Measurements from ENCODE around the gene ULBP1. TPM values are rescaled to one million over a fixed set of nuclear protein-coding genes. Genes with fewer than 3 reads are reported as not detected.

Gene ULBP1
- total and polyA plus RNA-seq, 8 donors: 1.1 to 6.0 (median 3.8) TPM

DNA sequence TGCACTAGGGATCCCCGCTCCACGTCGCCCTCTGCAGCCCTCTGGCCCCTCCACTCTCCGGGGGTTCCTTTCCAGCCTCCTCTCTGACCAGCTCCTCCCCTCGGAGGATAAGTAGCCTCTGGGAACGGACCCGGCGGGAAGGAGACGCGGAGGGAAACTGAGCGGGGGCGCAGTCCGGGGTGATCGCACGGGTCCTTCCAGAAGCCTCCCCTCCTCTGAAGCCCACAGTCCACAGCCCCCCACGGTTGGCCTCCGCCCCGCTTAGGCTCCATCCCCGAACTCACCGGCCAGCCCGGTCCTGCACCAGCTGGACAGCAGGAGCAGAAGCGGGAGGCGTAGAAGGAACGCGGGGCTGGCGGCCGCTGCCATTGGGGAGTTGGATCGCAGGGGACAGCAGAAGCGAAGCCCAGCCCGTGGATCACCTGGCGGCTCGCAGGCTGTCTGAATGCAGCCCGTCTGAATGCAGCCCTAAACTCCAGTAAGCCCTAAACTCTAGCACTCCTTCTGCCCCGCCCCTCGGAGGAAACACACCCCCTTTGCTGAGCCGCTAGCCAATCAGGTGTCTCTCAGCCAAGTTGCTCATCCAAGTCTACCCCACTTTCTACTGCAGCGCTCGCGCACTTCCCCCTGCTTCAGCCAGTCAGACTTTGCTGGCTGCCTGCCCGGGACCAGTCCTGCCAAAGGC lies 41.0 kb upstream of the ULBP1 start, which contains the start of gene RAET1G:
RAET1G (minus strand) TSS at position 480 of the 685 bp plus-strand sequence; CDS start at position 369, 111 bp downstream.
- Histone ChIP-seq H3K27me3 (peaks cover 0 to 64% of the 10 kb centered on the region in 2 donors), H3K4me3 (peak within 1 kb of the TSS; percentile 45 to 46), H3K36me3 (no peaks in the 10 kb centered on the region), H3K9me3 (no peaks in the 10 kb centered on the region), H3K4me1 (peaks cover 0 to 29% of the 10 kb centered on the region in 2 donors), H3K27ac (no peak within 1 kb of the TSS)
- DNase-seq (peak; percentile 86 to 94 (median 92)), ATAC-seq (peak; percentile 90)
- intact Hi-C loops (cut with DNase I): loop anchor here in 1 of 2 donors (10.0 kb wide), 1 partner anchor 88 kb away; no protein-coding TSS in a partner anchor
- TF ChIP-seq, protein P1, sequence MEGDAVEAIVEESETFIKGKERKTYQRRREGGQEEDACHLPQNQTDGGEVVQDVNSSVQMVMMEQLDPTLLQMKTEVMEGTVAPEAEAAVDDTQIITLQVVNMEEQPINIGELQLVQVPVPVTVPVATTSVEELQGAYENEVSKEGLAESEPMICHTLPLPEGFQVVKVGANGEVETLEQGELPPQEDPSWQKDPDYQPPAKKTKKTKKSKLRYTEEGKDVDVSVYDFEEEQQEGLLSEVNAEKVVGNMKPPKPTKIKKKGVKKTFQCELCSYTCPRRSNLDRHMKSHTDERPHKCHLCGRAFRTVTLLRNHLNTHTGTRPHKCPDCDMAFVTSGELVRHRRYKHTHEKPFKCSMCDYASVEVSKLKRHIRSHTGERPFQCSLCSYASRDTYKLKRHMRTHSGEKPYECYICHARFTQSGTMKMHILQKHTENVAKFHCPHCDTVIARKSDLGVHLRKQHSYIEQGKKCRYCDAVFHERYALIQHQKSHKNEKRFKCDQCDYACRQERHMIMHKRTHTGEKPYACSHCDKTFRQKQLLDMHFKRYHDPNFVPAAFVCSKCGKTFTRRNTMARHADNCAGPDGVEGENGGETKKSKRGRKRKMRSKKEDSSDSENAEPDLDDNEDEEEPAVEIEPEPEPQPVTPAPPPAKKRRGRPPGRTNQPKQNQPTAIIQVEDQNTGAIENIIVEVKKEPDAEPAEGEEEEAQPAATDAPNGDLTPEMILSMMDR (IDR thresholded peaks at IDR 0.05): no peak

DNA sequence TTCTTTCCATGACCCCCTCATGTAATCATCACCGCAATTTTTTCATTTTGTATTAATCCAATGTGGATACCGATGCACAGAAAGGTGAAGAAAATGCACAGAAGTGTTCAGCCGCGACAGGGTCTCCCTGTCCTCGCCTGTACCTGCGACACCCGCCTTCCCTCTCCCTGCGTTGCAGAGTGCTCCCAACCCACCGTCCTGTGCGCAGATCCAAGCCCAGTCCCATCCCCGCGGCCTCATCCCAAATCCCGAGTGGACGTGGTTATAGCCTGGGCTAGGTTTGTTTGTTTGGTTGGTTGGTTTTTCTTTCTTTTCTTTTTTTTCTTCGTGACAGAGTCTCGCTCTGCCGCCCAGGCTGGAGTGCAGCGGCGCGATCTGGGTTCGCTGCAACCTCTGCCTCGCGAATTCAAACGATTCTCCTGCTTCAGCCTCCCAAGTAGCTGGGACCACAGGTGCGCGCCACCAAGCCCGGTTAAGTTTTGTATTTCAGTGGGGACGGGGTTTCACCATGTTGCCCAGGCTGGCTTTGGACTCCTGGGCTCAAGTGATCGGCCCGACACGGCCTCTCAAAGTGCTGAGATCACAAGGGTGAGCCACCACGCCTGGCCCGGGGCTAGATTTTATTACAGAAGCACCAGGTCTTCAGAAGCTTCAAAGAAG lies 40.3 kb upstream of the ULBP1 start:
- DNase-seq (no peak), ATAC-seq (peak; percentile 3)
- H3K27ac ChIP-seq: no peak overlapping the region

DNA sequence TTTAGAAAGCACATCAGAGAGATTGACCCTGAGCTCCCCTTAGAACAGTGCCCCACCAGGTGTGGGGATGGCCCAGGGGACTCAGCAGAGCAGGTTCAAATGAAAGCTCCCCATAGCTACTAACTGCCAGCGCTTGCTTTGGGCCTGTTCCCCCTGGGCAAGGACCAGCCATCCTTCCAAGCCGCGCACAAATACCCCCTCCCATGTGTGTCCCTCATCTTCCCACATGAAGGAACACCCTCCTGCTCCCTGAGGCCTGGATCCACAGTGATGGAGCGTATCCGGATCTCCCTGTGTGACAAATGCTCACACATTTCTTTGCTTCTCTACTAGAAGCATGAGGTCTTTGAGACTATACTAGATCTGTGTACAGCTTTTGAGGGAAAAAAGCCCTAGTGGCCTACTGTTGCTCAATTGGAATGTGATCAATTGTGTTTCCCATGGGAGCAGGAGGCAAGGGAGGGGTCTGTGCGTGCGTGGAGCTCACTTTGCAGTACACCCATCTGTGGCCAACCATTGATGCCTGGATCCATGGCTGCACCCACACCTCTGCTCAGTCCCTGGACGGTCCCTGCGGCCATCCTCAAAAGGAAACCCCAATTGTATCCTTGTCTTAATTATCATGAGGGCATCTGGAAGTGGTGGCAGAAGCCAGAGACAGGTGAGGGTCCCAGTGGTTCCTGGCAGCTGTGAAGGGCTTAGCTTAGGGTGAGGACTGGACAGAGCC lies 39.4 kb upstream of the ULBP1 start:
- Histone ChIP-seq H3K36me3 (no peaks in the 10 kb centered on the region), H3K27me3 (peaks cover 4 to 73% of the 10 kb centered on the region in 2 donors), H3K27ac (no peak overlapping the region), H3K9me3 (no peaks in the 10 kb centered on the region), H3K4me3 (no peak overlapping the region), H3K4me1 (peaks cover 0 to 29% of the 10 kb centered on the region in 2 donors)
- no peak for DNase-seq
- intact Hi-C loops (cut with DNase I): loop anchor here in 1 of 2 donors (10.0 kb wide), 1 partner anchor 90 kb away; no protein-coding TSS in a partner anchor
- TF ChIP-seq, protein P1 (IDR thresholded peaks at IDR 0.05): no peak
- no peak for ATAC-seq

More for the DNA sequence above, 40.3 kb upstream of the ULBP1 start:
- Histone ChIP-seq H3K4me3 (peak overlapping the region; percentile 45 to 46), H3K4me1 (peaks cover 0 to 29% of the 10 kb centered on the region in 2 donors), H3K27me3 (peaks cover 0 to 64% of the 10 kb centered on the region in 2 donors), H3K9me3 (no peaks in the 10 kb centered on the region), H3K36me3 (no peaks in the 10 kb centered on the region)
- intact Hi-C loops (cut with DNase I): loop anchor here in 1 of 2 donors (10.0 kb wide), 1 partner anchor 89 kb away; no protein-coding TSS in a partner anchor
- TF ChIP-seq, protein P1 (IDR thresholded peaks at IDR 0.05): no peak

DNA sequence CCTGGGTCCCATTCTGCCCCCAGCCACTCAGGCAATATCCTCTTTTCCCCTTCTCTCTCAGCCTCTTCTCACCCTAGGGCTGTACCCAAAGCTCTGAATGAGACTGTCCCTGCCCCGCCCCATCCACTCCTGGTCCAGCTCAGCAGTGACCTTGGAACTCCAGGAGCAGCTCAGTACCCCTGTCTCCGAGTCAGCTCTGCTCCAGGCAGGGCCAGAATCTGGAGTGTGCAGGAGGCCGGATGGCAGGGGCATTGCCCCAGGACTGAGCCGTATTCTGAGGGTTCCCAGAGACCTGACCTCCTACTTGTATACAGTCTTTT lies 38.9 kb upstream of the ULBP1 start:
- Histone ChIP-seq H3K4me1 (peaks cover 0 to 29% of the 10 kb centered on the region in 2 donors), H3K4me3 (no peak overlapping the region), H3K36me3 (no peaks in the 10 kb centered on the region), H3K9me3 (no peaks in the 10 kb centered on the region), H3K27ac (peak overlapping the region in 1 of 2 donors; percentile 61), H3K27me3 (peaks cover 7 to 78% of the 10 kb centered on the region in 2 donors)
- intact Hi-C loops (cut with DNase I): loop anchor here (5.0 to 10.0 kb wide), 2 partner anchors 88 to 90 kb away; no protein-coding TSS in a partner anchor
- ATAC-seq (no peak), DNase-seq (no peak)
- TF ChIP-seq, protein P1 (IDR thresholded peaks at IDR 0.05): no peak
